OCI-LY1 (cell line): ENCODE results near the gene SEMA3D.
"Not testable (repeated sequence)": the region's sequence is repeated elsewhere in the genome, so short reads cannot be mapped to it uniquely, and the experiment has no call there.

Experiments used
- H2AFZ ChIP-seq: fragments of 200-600 bp; sonication (generic), shearing (Covaris generic); 2 replicates; pipeline ENCODE4 v1.6.0; 2014; ENCODE audit warnings: antibody characterized with exemption, mild to moderate bottlenecking, low read length
- H3F3A ChIP-seq: fragments of 200-600 bp; sonication (generic), shearing (Covaris generic); 2 replicates; pipeline ENCODE4 v1.6.0; 2014; ENCODE audit warnings: mild to moderate bottlenecking, antibody characterized with exemption, low read length, moderate library complexity; ENCODE audit not compliant: insufficient read depth
- H3K27ac ChIP-seq: fragments of 200-600 bp; sonication (generic); 2 replicates; pipeline ENCODE4 v1.5.1; 2014; ENCODE audit warnings: low read length, mixed run types, mild to moderate bottlenecking, low read depth; ENCODE audit not compliant: poor library complexity, severe bottlenecking
- H3K27me3 ChIP-seq: fragments of 200-600 bp; sonication (generic); 2 replicates; pipeline ENCODE4 v1.6.0; 2014; ENCODE audit warnings: antibody characterized with exemption, mild to moderate bottlenecking, low read length, moderate library complexity; ENCODE audit not compliant: insufficient read depth
- H3K36me3 ChIP-seq: fragments of 200-600 bp; sonication (generic); 2 replicates; pipeline ENCODE4 v1.6.1; 2014; ENCODE audit warnings: mild to moderate bottlenecking, antibody characterized with exemption, low read length, moderate library complexity, mixed read lengths; ENCODE audit not compliant: insufficient read depth
- H3K4me1 ChIP-seq: fragments of 200-600 bp; sonication (generic); 2 replicates; pipeline ENCODE4 v1.5.1; 2014; ENCODE audit warnings: mild to moderate bottlenecking, low read length, moderate library complexity; ENCODE audit not compliant: insufficient read depth, severe bottlenecking
- H3K4me2 ChIP-seq: fragments of 200-600 bp; sonication (generic), shearing (Covaris generic); 2 replicates; pipeline ENCODE4 v1.6.1; 2014; ENCODE audit warnings: low read length
- H3K4me3 ChIP-seq: fragments of 200-600 bp; sonication (generic); 2 replicates; pipeline ENCODE4 v1.5.1; 2014; ENCODE audit warnings: low read length, low read depth, mild to moderate bottlenecking, mixed read lengths; ENCODE audit not compliant: poor library complexity, severe bottlenecking
- H3K79me2 ChIP-seq: fragments of 200-600 bp; shearing (Covaris generic); 2 replicates; pipeline ENCODE4 v1.6.1; 2016; ENCODE audit warnings: mixed run types, low read length, mixed read lengths; ENCODE audit not compliant: insufficient read depth
- H3K9ac ChIP-seq: fragments of 200-600 bp; sonication (generic), shearing (Covaris generic); 2 replicates; pipeline ENCODE4 v1.6.1; 2014; ENCODE audit warnings: mild to moderate bottlenecking, low read length, mixed read lengths
- H3K9me2 ChIP-seq: fragments of 200-600 bp; sonication (generic), shearing (Covaris generic); 2 replicates; pipeline ENCODE4 v1.6.1; 2014; ENCODE audit warnings: low read depth, mild to moderate bottlenecking, low read length, mixed read lengths
- H3K9me3 ChIP-seq: fragments of 200-600 bp; shearing (Covaris generic); 2 replicates; pipeline ENCODE4 v1.6.1; 2014; ENCODE audit warnings: low read length, mixed read lengths
- H4K20me1 ChIP-seq: fragments of 200-600 bp; sonication (generic), shearing (Covaris generic); 2 replicates; pipeline ENCODE4 v1.6.0; 2016; ENCODE audit warnings: mild to moderate bottlenecking, low read length; ENCODE audit not compliant: insufficient read depth
- EZH2 ChIP-seq: fragments of 200-600 bp; sonication (generic), shearing (Covaris generic); IDR thresholded peaks from 2 replicates; pipeline ENCODE4 v1.8.0; 2017; ENCODE audit warnings: borderline replicate concordance, mixed run types, mild to moderate bottlenecking, antibody characterized with exemption, low read length, moderate library complexity, mixed read lengths
- TF ChIP-seq, protein P1 (sequence below): fragments of 200-600 bp; sonication (generic), shearing (Covaris generic); IDR thresholded peaks from 2 replicates; pipeline ENCODE4 v1.5.1; 2017; ENCODE audit warnings: mild to moderate bottlenecking, antibody characterized with exemption, low read length, moderate library complexity, mixed read lengths

SEMA3D gene

DNA sequence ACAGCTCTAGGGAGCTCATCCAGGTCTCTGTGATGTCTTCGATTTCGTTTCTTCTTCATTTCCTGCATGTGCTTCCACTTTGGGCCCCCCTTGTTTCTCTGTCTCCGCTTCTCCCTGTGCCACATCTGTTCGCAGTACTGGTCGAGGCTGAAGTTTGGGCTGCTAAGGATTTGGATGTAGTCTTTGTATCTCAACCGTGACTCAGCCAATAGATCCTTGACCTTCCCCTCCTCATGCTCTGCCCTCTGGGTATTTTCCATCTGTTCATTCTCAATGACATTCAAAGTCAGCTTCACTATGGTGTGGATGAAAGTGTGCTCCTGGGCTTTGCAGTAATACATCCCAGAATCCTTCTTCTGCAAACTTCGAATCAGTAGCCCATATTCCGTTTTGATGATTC is 187.4 kb downstream of the SEMA3D start:
- Histone ChIP-seq H3K27me3 (no peaks in the 10 kb centered on the region), H4K20me1 (no peaks in the 10 kb centered on the region), H3K4me2 (no peak overlapping the region), H3K9me3 (no peaks in the 10 kb centered on the region), H3K27ac (no peak overlapping the region), H3K79me2 (no peaks in the 10 kb centered on the region), H2AFZ (no peak overlapping the region), H3F3A (no peaks in the 10 kb centered on the region), H3K9me2 (no peaks in the 10 kb centered on the region), H3K9ac (no peak overlapping the region), H3K36me3 (no peaks in the 10 kb centered on the region), H3K4me1 (no peaks in the 10 kb centered on the region), H3K4me3 (no peak overlapping the region)
- TF ChIP-seq, protein P1, sequence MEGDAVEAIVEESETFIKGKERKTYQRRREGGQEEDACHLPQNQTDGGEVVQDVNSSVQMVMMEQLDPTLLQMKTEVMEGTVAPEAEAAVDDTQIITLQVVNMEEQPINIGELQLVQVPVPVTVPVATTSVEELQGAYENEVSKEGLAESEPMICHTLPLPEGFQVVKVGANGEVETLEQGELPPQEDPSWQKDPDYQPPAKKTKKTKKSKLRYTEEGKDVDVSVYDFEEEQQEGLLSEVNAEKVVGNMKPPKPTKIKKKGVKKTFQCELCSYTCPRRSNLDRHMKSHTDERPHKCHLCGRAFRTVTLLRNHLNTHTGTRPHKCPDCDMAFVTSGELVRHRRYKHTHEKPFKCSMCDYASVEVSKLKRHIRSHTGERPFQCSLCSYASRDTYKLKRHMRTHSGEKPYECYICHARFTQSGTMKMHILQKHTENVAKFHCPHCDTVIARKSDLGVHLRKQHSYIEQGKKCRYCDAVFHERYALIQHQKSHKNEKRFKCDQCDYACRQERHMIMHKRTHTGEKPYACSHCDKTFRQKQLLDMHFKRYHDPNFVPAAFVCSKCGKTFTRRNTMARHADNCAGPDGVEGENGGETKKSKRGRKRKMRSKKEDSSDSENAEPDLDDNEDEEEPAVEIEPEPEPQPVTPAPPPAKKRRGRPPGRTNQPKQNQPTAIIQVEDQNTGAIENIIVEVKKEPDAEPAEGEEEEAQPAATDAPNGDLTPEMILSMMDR, result no peak
- TF ChIP-seq EZH2, result no peak

DNA sequence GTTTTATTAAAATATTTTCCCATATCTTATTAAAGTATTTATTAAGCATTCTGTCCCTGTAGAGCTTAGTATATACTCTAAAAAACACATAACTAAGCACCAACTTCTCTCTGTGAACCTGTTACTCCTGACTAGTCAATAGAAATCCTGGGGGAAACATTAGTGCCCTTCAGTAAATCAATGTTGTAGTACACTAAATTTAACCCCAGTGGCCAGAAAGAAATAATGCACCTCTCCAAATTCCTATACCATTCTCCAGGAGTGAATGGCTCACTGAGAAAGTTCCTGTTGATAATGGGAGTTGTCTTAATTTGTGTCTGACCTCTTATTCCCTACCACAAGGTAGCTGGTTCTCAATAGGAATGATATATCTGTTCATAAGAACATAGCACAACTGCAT is 188.2 kb downstream of the SEMA3D start:
- Histone ChIP-seq H3K4me1 (no peaks in the 10 kb centered on the region), H3K27ac (no peak overlapping the region), H3K36me3 (no peaks in the 10 kb centered on the region), H3K27me3 (no peaks in the 10 kb centered on the region), H3F3A (no peaks in the 10 kb centered on the region), H3K9me2 (no peaks in the 10 kb centered on the region), H3K9ac (no peak overlapping the region), H3K9me3 (no peaks in the 10 kb centered on the region), H3K79me2 (no peaks in the 10 kb centered on the region), H4K20me1 (no peaks in the 10 kb centered on the region), H2AFZ (no peak overlapping the region), H3K4me3 (no peak overlapping the region), H3K4me2 (no peak overlapping the region)
- TF ChIP-seq, protein P1, result no peak
- no peak for TF ChIP-seq EZH2

DNA sequence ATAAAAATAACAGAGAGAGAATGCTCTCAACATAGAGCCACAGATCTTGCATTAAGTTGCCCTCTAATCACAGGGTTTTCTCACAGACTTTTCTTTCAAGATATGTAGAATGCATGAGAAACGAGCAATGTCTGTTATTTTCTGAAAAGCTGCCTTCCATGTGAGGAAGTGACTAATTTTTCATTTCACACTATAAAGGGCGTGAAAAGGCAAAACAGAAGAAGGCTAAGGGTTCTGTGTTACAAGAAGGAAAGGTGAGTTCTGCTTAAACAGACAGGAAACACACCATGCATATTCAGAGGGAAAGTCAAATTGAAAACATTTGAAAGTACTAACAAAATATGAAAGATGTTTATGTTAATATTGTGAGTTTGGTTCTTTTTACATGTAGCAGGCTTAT is 189.2 kb downstream of the SEMA3D start:
- H3K4me2 ChIP-seq, result no peak overlapping the region
- H4K20me1 ChIP-seq, result no peaks in the 10 kb centered on the region
- no peaks in the 10 kb centered on the region for H3K9me3 ChIP-seq
- no peaks in the 10 kb centered on the region for H3K4me1 ChIP-seq
- no peaks in the 10 kb centered on the region for H3K27me3 ChIP-seq
- no peaks in the 10 kb centered on the region for H3K36me3 ChIP-seq
- no peaks in the 10 kb centered on the region for H3K9me2 ChIP-seq
- no peak for TF ChIP-seq EZH2
- TF ChIP-seq, protein P1, result no peak
- H3K27ac ChIP-seq, result no peak overlapping the region
- H3K79me2 ChIP-seq, result no peaks in the 10 kb centered on the region
- no peak overlapping the region for H3K4me3 ChIP-seq
- no peak overlapping the region for H2AFZ ChIP-seq
- H3F3A ChIP-seq, result no peaks in the 10 kb centered on the region
- no peak overlapping the region for H3K9ac ChIP-seq

DNA sequence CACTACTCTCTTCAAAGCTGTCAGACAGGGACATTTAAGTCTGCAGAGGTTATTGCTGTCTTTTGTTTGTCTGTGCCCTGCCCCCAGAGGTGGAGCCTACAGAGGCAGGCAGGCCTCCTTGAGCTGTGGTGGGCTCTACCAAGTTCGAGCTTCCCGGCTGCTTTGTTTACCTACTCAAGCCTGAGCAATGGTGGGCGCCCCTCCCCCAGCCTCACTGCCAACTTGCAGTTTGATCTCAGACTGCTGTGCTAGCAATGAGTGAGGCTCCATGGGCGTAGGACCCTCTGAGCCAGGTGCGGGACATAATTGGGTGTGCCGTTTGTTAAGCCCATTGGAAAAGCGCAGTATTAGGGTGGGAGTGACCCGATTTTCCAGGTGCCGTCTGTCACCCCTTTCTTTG is 193.9 kb downstream of the SEMA3D start:
- not testable (repeated sequence) for H3K4me3 ChIP-seq, H3K9ac ChIP-seq, H4K20me1 ChIP-seq, H3K4me2 ChIP-seq, H3K27ac ChIP-seq, H3K36me3 ChIP-seq, H3K9me2 ChIP-seq, H3K4me1 ChIP-seq, H3K79me2 ChIP-seq, H3K9me3 ChIP-seq, H3K27me3 ChIP-seq, H3F3A ChIP-seq, H2AFZ ChIP-seq
